GM18499 (cell line): Measurements from ENCODE around the gene RPGRIP1L.

ENCODE experiments used
- ATAC-seq: cut with Tn5 transposase; IDR thresholded peaks from one replicate; pipeline ENCODE4 v1.9.1; 2021; ENCODE audit warnings: moderate number of reproducible peaks; ENCODE audit not compliant: insufficient read depth, unreplicated experiment

RPGRIP1L gene

GRCh38 chr16:53561101-53561888 lies 142.4 kb downstream of the RPGRIP1L start:
- no peak for ATAC-seq

- ATAC-seq = no peak
Observed at GRCh38 chr16:53559270-53559951, 144.2 kb downstream of the RPGRIP1L start.

- no peak for ATAC-seq
Observed at GRCh38 chr16:53558710-53559109, 144.9 kb downstream of the RPGRIP1L start.

GRCh38 chr16:53556521-53556920 lies 147.1 kb downstream of the RPGRIP1L start:
- ATAC-seq = no peak

- ATAC-seq = peak; percentile 71
Observed at GRCh38 chr16:53549970-53550690, 153.5 kb downstream of the RPGRIP1L start.
